HCT116 (cell line): ENCODE measurements around the gene SPHK1. TPM values are rescaled to one million over a fixed set of nuclear protein-coding genes. Genes with fewer than 3 reads are reported as not detected.

Source experiments
- ATAC-seq: fragments of 200-7000 bp; cut with Tn5 transposase; 2 replicates; pipeline ENCODE4 v1.9.1; 2020; ENCODE audit warnings: mild to moderate bottlenecking, moderate library complexity
- BruUV-seq: library from RNA; stranded (reverse); fragments of 400-500 nt; replicated peaks from 2 replicates; lab custom pipeline; 2021; lab: Mats Ljungman, UMichigan
- CTCF ChIA-PET: fragments of 300-600 bp; sonication (Branson Sonifier 250); formaldehyde crosslinking; loops from one replicate; lab custom pipeline; 2021; ENCODE audit warnings: antibody characterized with exemption; lab: Charles Lee
- POLR2A ChIA-PET: fragments of 300-600, 350-600 bp; sonication (Branson Sonifier 250); formaldehyde crosslinking; loops from one replicate; lab custom pipeline; 2021; ENCODE audit warnings: antibody characterized with exemption; lab: Charles Lee
- RAD21 ChIA-PET, 2 experiments: fragments of 300-600 bp; sonication (Branson Sonifier 250); formaldehyde crosslinking; loops; one replicate each; lab custom pipeline; 2023; ENCODE audit warnings: low total read pairs in 2 of 2; ENCODE audit not compliant: uncharacterized antibody in 2 of 2, unreplicated experiment in 2 of 2, low non-redundant PET in 1 of 2; lab: Charles Lee
- DNase-seq: peaks from one replicate; pipeline ENCODE4 v3.0.0-alpha.2; 2010; ENCODE audit warnings: low read depth, low spot score
- H2AFZ ChIP-seq: fragments of 200-600 bp; shearing (Covaris generic), sonication (generic); 2 replicates; pipeline ENCODE4 v1.6.1; 2017; ENCODE audit warnings: low read depth, mixed run types, mixed read lengths, antibody characterized with exemption, low read length; ENCODE audit not compliant: poor library complexity, severe bottlenecking
- H3K27ac ChIP-seq: 2 replicates; pipeline ENCODE4 v1.5.1; 2012; ENCODE audit warnings: low read depth, low read length
- H3K27me3 ChIP-seq: fragments of 200-600 bp; sonication (generic); 2 replicates; pipeline ENCODE4 v1.6.1; 2016; ENCODE audit warnings: mixed run types, low read length, mixed read lengths; ENCODE audit not compliant: insufficient read depth
- H3K36me3 ChIP-seq, 2 experiments: fragments of 200-500 bp in 1 of 2; fragments of 200-600 bp in 1 of 2; sonication (Bioruptor generic) in 1 of 2; sonication (generic) in 1 of 2; 2 replicates each; pipeline versions ENCODE4 v1.5.1 to v1.6.1; 2014 to 2016; ENCODE audit warnings: low read length in 2 of 2, inconsistent platforms in 1 of 2, mixed read lengths in 1 of 2, mixed run types in 1 of 2; ENCODE audit not compliant: insufficient read depth in 2 of 2, control insufficient read depth in 1 of 2
- H3K4me1 ChIP-seq, 2 experiments: fragments of 200-600 bp in 1 of 2; sonication (generic) in 1 of 2; 2 replicates each; pipeline versions ENCODE4 v1.5.1 to v1.6.1; 2012 to 2017; ENCODE audit warnings: low read length in 2 of 2, inconsistent platforms in 1 of 2, mild to moderate bottlenecking in 1 of 2, mixed read lengths in 1 of 2, mixed run types in 1 of 2, moderate library complexity in 1 of 2; ENCODE audit not compliant: insufficient read depth in 2 of 2, control insufficient read depth in 1 of 2
- H3K4me2 ChIP-seq: fragments of 200-600 bp; sonication (generic); 2 replicates; pipeline ENCODE4 v1.6.1; 2017; ENCODE audit warnings: mixed run types, low read length, mixed read lengths
- H3K4me3 ChIP-seq, 2 experiments: fragments of 200-600 bp in 1 of 2; sonication (generic) in 1 of 2; replicated peaks in 1 of 2; 2 replicates each; pipeline ENCODE4 v1.5.1; 2011 to 2016; ENCODE audit warnings: low read length in 2 of 2, control low read depth in 1 of 2, low read depth in 1 of 2, mild to moderate bottlenecking in 1 of 2, mixed read lengths in 1 of 2, mixed run types in 1 of 2
- H3K79me2 ChIP-seq: fragments of 200-600 bp; sonication (generic); 2 replicates; pipeline ENCODE4 v1.6.1; 2017; ENCODE audit warnings: mild to moderate bottlenecking, mixed run types, low read length, moderate library complexity, mixed read lengths; ENCODE audit not compliant: insufficient read depth
- H3K9ac ChIP-seq: fragments of 200-600 bp; sonication (generic); 2 replicates; pipeline ENCODE4 v1.6.1; 2016; ENCODE audit warnings: low read length, mixed read lengths
- H3K9me2 ChIP-seq: fragments of 200-600 bp; sonication (generic), shearing (Covaris generic); 2 replicates; pipeline ENCODE4 v1.6.1; 2017; ENCODE audit warnings: mixed run types, mild to moderate bottlenecking, moderate library complexity; ENCODE audit not compliant: insufficient read depth
- H3K9me3 ChIP-seq, 2 experiments: fragments of 200-500 bp in 1 of 2; fragments of 200-600 bp in 1 of 2; sonication (Bioruptor generic) in 1 of 2; sonication (generic) in 1 of 2; 2 replicates each; pipeline ENCODE4 v1.6.1; 2014 to 2017; ENCODE audit warnings: low read length in 2 of 2, mixed read lengths in 2 of 2, inconsistent platforms in 1 of 2, low read depth in 1 of 2, mild to moderate bottlenecking in 1 of 2, mixed run types in 1 of 2, moderate library complexity in 1 of 2; ENCODE audit not compliant: control insufficient read depth in 1 of 2, insufficient read depth in 1 of 2
- H4K20me1 ChIP-seq: fragments of 200-600 bp; sonication (generic), shearing (Covaris generic); 2 replicates; pipeline ENCODE4 v1.6.1; 2017; ENCODE audit warnings: mixed run types, mild to moderate bottlenecking, moderate library complexity; ENCODE audit not compliant: insufficient read depth
- CTCF ChIP-seq, 3 experiments: fragments of 200-600 bp in 1 of 3; sonication (generic) in 1 of 3; IDR thresholded peaks in 2 of 3; conservative IDR thresholded peaks in 1 of 3; 2 replicates each; pipeline ENCODE4 v1.5.1; 2012 to 2017; ENCODE audit warnings: low read depth in 2 of 3, low read length in 2 of 3, antibody characterized with exemption in 1 of 3, borderline replicate concordance in 1 of 3, control low read depth in 1 of 3, mild to moderate bottlenecking in 1 of 3, mixed read lengths in 1 of 3, mixed run types in 1 of 3, moderate library complexity in 1 of 3; ENCODE audit not compliant: insufficient read depth in 1 of 3
- EZH2phosphoT487 ChIP-seq: fragments of 200-600 bp; IDR thresholded peaks from 2 replicates; pipeline ENCODE4 v1.6.1; 2018; ENCODE audit warnings: antibody characterized with exemption, borderline replicate concordance
- FOSL1 ChIP-seq: IDR thresholded peaks from 2 replicates; pipeline ENCODE4 v1.6.1; 2012; ENCODE audit warnings: low read depth
- RAD21 ChIP-seq: IDR thresholded peaks from 2 replicates; pipeline ENCODE4 v1.6.1; 2012; ENCODE audit warnings: low read depth, mild to moderate bottlenecking
- SIN3A ChIP-seq: IDR thresholded peaks from 2 replicates; pipeline ENCODE4 v1.6.1; 2012; ENCODE audit warnings: low read depth
- SRF ChIP-seq: IDR thresholded peaks from 2 replicates; pipeline ENCODE4 v1.6.1; 2012; ENCODE audit warnings: low read depth
- ZFX ChIP-seq: fragments of 450-650 bp; IDR thresholded peaks from 2 replicates; pipeline ENCODE4 v1.6.1; 2017
- intact Hi-C: fragments of 100-400 bp; cut with micrococcal nuclease; formaldehyde crosslinking; loops from 2 replicates; pipeline ENCODE4 v1.10.0; 2022
- total RNA-seq: library from RNA; stranded (reverse); gene quantifications from one replicate; pipeline ENCODE4 v1.2.1, GENCODE V29; 2021; ENCODE audit not compliant: unreplicated experiment

SPHK1 gene
- total RNA-seq, 1 experiment from 2014 or later = 4.6 TPM

GRCh38 chr17:76397687-76398522, 13.5 kb downstream of the SPHK1 start:
- H3K9me3 ChIP-seq = no peaks in the 10 kb centered on the region
- no peaks in the 10 kb centered on the region for H3K79me2 ChIP-seq
- CTCF ChIA-PET = interaction anchor here (0.6 to 3.9 kb wide), 33 partner anchors 8 to 493 kb away, joined by 3 to 64 read pairs (median 5); partner anchors contain the start of genes PRPSAP1 and SPHK1
- no TSS peak for BruUV-seq
- POLR2A ChIA-PET = interaction anchor here (1.1 to 1.5 kb wide), 3 partner anchors 44 to 98 kb away, joined by 3 to 4 read pairs (median 3); no protein-coding TSS in a partner anchor
- ATAC-seq = peak; percentile 91
- H2AFZ ChIP-seq = no peak overlapping the region
- DNase-seq = peak; percentile 68
- H4K20me1 ChIP-seq = peaks cover 4% of the 10 kb centered on the region; the same call in 1 of the 2 replicates
- H3K4me1 ChIP-seq = no peaks in the 10 kb centered on the region
- intact Hi-C loops = loop anchor here (1.0 to 2.0 kb wide), 2 partner anchors 27 to 95 kb away; no protein-coding TSS in a partner anchor
- peaks cover 59 to 64% of the 10 kb centered on the region in 2 experiments; a peak in 3 of 4 replicates for H3K36me3 ChIP-seq
- H3K27ac ChIP-seq = no peak overlapping the region
- H3K4me3 ChIP-seq = no peak overlapping the region
- H3K27me3 ChIP-seq = no peaks in the 10 kb centered on the region
- H3K9me2 ChIP-seq = no peaks in the 10 kb centered on the region
- TF ChIP-seq EZH2phosphoT487 (no peak), FOSL1 (no peak), ZFX (no peak), SRF (no peak), SIN3A (no peak), CTCF (IDR thresholded peaks at IDR 0.05 in 2 of 3, conservative IDR thresholded peaks at IDR 0.05 in 1 of 3; ENCODE audit: borderline replicate concordance in 1 of 3, insufficient read depth in 1 of 3, low read depth in 2 of 3, low read length in 2 of 3) (peak; percentile 87 to 100 (median 99)), RAD21 (peak; percentile 90)
- RAD21 ChIA-PET = interaction anchor here (0.7 to 2.0 kb wide), 7 partner anchors 32 to 94 kb away, joined by 3 to 9 read pairs (median 4); no protein-coding TSS in a partner anchor
- H3K9ac ChIP-seq = no peak overlapping the region
- no peak overlapping the region for H3K4me2 ChIP-seq
